Activated naive CD8-positive, alpha-beta T cell treated with anti-CD3 and anti-CD28 coated beads for 36 hours (primary cell): ENCODE data around the gene PIP5K1A. TPM values are rescaled to one million over a fixed set of nuclear protein-coding genes. Genes with fewer than 3 reads are reported as not detected.

Experiments used
- DNase-seq: peaks from one replicate; pipeline ENCODE4 v3.0.0; 2021
- H3K27ac Mint-ChIP-seq: one replicate; pipeline ENCODE4 v1.8.0; 2022; ENCODE audit warnings: mild to moderate bottlenecking, moderate library complexity, mixed read lengths
- H3K27me3 Mint-ChIP-seq: one replicate; pipeline ENCODE4 v1.8.0; 2022; ENCODE audit warnings: mild to moderate bottlenecking, mixed read lengths
- H3K36me3 Mint-ChIP-seq: one replicate; pipeline ENCODE4 v1.8.0; 2021; ENCODE audit warnings: mild to moderate bottlenecking, mixed read lengths
- H3K4me1 Mint-ChIP-seq: one replicate; pipeline ENCODE4 v1.8.0; 2021; ENCODE audit warnings: mixed read lengths
- H3K4me3 Mint-ChIP-seq: one replicate; pipeline ENCODE4 v1.8.0; 2022; ENCODE audit warnings: mild to moderate bottlenecking, moderate library complexity, mixed read lengths
- H3K9me3 Mint-ChIP-seq: one replicate; pipeline ENCODE4 v1.8.0; 2022; ENCODE audit warnings: mixed read lengths
- total RNA-seq, 2 experiments: library from RNA; stranded (reverse); gene quantifications; one replicate each; pipeline ENCODE4 v1.2.3, GENCODE V29; 2021

The PIP5K1A gene, protein sequence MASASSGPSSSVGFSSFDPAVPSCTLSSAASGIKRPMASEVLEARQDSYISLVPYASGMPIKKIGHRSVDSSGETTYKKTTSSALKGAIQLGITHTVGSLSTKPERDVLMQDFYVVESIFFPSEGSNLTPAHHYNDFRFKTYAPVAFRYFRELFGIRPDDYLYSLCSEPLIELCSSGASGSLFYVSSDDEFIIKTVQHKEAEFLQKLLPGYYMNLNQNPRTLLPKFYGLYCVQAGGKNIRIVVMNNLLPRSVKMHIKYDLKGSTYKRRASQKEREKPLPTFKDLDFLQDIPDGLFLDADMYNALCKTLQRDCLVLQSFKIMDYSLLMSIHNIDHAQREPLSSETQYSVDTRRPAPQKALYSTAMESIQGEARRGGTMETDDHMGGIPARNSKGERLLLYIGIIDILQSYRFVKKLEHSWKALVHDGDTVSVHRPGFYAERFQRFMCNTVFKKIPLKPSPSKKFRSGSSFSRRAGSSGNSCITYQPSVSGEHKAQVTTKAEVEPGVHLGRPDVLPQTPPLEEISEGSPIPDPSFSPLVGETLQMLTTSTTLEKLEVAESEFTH
- total RNA-seq = 10 to 100 TPM; 70.0 to 72.3 TPM

DNA sequence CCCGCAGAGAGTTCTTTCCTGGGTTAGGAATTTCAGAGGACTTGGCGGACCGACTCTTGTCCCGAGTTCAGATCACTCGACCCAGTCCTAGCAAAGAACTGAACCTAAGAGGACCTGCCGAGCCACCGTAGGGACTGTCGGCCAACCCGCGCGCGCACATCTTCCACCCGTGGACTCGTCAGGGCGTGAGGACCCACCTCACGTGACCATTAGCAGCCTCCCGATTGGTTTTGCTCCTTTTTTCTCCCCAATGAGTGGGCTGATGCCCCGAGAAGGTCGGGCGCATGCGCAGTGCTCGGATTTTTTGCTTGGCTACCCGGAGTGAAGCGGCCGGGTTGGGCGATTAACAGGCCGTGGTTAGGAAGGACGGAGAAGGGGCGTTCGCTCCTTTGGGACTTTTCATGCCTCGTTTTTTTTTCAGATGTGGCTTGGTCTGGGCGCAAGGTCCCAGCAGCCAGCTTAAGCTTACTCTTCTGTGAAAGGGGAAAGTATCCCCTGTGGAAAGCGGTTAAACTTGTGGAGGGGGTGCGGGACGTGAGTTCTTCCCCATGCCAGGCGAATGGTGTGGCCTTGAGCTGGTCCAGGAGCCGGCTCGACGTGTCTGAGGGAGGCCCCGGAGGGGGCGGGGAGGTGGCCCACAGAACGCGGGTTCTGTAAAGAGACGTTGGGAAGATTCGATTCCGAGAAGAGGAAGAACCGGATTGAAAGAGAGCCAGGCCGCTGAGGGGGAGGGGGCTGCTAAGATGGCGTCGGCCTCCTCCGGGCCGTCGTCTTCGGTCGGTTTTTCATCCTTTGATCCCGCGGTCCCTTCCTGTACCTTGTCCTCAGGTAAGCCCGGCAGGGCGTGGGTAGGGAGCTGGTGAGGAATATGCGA lies at the start of gene PIP5K1A:
PIP5K1A (plus strand) TSS at position 299 of the 874 bp plus-strand sequence; CDS start at position 744, 445 bp downstream.
- peak; percentile 97 for DNase-seq
- Mint-ChIP-seq H3K9me3 (no peaks in the 10 kb centered on the region), H3K4me1 (peaks cover 37% of the 10 kb centered on the region), H3K27ac (peak within 1 kb of the TSS; percentile 98), H3K27me3 (peaks cover 4% of the 10 kb centered on the region), H3K4me3 (peak within 1 kb of the TSS; percentile 99), H3K36me3 (peaks cover 27% of the 10 kb centered on the region)

DNA sequence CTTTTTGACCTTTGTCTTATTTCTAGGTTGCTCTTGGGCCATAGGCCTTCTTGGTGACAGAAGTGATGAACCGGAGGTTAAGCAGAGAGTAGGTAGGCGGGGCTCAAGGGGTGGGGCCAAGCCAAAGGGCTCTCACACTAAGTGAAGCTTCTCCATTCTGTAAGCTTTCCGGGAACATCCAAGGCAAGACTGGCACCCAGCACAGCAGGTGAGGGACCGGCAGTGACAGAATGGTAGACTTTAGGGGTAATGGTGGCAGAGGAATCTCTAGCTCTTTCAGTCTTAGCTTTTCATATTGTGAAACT lies 41.9 kb upstream of the PIP5K1A start, which contains the start of gene TNFAIP8L2:
TNFAIP8L2 (plus strand) TSS at position 135 of the 305 bp plus-strand sequence. CDS start 2,049 bp downstream, outside the sequence.
- peaks cover 2% of the 10 kb centered on the region for H3K9me3 Mint-ChIP-seq
- peaks cover 43% of the 10 kb centered on the region for H3K36me3 Mint-ChIP-seq
- peak within 1 kb of the TSS; percentile 94 for H3K4me3 Mint-ChIP-seq
- H3K27me3 Mint-ChIP-seq = no peaks in the 10 kb centered on the region
- H3K27ac Mint-ChIP-seq = peak within 1 kb of the TSS; percentile 94
- DNase-seq = peak; percentile 77
- H3K4me1 Mint-ChIP-seq = peaks cover 35% of the 10 kb centered on the region

DNA sequence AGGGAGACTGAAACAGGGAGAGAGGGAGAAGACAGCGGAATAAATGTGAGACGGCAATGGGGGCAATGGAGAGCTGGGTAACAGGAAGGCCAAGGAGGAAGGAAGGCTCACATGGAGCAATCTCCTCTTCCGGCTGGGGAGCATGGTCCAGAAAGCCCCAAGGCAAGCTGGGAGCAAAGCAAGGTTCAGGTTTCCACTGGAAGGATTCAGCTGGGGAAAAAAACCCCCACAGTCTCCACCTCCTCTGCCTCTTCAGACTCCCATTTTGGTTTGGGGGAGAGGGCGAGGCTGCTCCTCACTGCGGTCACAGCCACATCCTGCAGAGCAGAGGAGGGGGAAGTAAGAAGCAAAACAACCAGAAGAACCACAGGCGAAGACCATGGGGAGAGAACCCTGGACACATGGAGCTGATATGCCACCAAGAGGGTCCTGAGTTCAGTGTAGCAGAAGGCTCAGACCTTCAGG lies 41.3 kb upstream of the PIP5K1A start:
- peak overlapping the region; percentile 94 for H3K27ac Mint-ChIP-seq
- peak overlapping the region; percentile 94 for H3K4me3 Mint-ChIP-seq
- H3K36me3 Mint-ChIP-seq = peaks cover 48% of the 10 kb centered on the region
- H3K9me3 Mint-ChIP-seq = peaks cover 2% of the 10 kb centered on the region
- H3K4me1 Mint-ChIP-seq = peaks cover 42% of the 10 kb centered on the region
- DNase-seq = peak; percentile 72
- no peaks in the 10 kb centered on the region for H3K27me3 Mint-ChIP-seq

DNA sequence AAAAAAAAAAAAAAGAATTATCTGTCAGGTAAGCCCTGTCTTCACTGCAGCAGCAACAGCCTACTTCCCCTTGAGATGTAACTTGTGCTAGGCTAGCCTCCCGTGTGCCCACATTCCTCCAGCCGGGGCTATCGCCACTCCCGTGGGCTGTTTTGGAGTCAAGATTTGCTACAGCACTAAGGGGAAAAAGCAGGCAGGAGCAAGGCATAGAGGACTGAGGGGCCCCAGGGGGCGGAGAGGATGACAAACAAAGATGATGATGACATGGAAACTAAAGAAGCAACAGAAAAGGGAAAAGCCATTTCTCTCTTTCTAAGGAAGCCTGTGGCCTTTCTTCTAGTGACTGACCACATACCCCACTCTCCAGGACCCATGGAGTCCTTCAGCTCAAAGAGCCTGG lies 40.0 kb upstream of the PIP5K1A start:
- H3K4me3 Mint-ChIP-seq = peak overlapping the region; percentile 94
- H3K27ac Mint-ChIP-seq = peak overlapping the region; percentile 94
- H3K4me1 Mint-ChIP-seq = peaks cover 50% of the 10 kb centered on the region
- peaks cover 2% of the 10 kb centered on the region for H3K9me3 Mint-ChIP-seq
- peaks cover 48% of the 10 kb centered on the region for H3K36me3 Mint-ChIP-seq
- DNase-seq = peak; percentile 66
- H3K27me3 Mint-ChIP-seq = no peaks in the 10 kb centered on the region

DNA sequence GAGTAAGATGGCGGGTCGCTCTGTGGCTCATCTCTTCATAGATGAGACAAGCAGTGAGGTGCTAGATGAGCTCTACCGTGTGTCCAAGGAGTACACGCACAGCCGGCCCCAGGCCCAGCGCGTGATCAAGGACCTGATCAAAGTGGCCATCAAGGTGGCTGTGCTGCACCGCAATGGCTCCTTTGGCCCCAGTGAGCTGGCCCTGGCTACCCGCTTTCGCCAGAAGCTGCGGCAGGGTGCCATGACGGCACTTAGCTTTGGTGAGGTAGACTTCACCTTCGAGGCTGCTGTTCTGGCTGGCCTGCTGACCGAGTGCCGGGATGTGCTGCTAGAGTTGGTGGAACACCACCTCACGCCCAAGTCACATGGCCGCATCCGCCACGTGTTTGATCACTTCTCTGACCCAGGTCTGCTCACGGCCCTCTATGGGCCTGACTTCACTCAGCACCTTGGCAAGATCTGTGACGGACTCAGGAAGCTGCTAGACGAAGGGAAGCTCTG lies 39.6 kb upstream of the PIP5K1A start:
- Mint-ChIP-seq H3K36me3 (peaks cover 48% of the 10 kb centered on the region), H3K9me3 (peaks cover 2% of the 10 kb centered on the region), H3K27me3 (no peaks in the 10 kb centered on the region), H3K27ac (peak overlapping the region; percentile 94), H3K4me1 (peaks cover 54% of the 10 kb centered on the region), H3K4me3 (peak overlapping the region; percentile 94)
- peak; percentile 28 for DNase-seq

DNA sequence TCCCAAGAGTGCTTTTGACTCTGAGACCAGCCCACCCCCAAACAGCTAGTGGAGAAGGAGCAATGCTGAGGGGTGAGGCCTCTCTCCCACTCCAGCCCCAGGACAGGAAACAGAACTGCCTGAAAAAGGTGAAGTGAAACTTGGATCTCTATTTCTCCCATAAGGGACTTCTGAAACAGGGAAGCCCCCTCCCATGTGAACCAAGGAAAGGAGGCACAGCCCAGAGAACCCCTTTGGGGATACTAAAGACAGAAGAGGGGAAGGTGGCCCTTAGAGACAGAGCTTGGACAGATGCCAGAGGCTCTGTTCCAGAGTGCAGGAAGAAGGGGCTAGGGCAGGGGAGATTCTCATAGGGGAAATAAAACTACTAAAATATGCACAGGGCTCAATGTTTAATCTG lies 39.0 kb upstream of the PIP5K1A start:
- H3K4me3 Mint-ChIP-seq = peak overlapping the region; percentile 54
- H3K9me3 Mint-ChIP-seq = peaks cover 2% of the 10 kb centered on the region
- H3K4me1 Mint-ChIP-seq = peaks cover 59% of the 10 kb centered on the region
- DNase-seq = no peak
- peaks cover 52% of the 10 kb centered on the region for H3K36me3 Mint-ChIP-seq
- H3K27ac Mint-ChIP-seq = peak overlapping the region; percentile 94
- H3K27me3 Mint-ChIP-seq = no peaks in the 10 kb centered on the region

DNA sequence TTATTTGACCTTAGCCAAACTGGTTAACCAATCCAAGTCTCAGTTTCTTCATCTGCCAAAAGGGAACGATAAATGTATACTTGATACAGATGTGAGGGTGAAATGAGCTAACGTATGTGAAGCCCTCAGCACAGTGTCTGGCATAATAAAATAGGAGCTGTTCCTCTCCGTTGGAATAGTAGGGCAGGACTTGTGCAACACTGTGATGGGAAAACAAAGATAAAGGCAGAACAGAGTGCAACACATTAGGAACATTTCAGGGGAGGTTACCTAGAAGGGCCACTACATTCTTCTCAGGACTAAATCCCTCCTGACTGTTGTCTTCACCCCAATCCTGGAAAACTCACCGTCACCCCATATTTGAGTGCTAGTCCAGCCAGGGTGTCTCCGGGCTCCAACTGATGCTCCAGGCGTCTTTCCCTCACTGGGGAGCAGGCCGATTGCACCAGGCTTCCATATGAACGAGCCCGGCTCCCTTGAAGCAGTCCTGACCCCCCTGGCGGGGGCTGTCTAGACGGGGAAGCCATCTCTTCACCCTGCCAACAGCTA lies 33.5 kb upstream of the PIP5K1A start:
- Mint-ChIP-seq H3K4me1 (peaks cover 62% of the 10 kb centered on the region), H3K36me3 (peaks cover 43% of the 10 kb centered on the region), H3K4me3 (peak overlapping the region; percentile 96), H3K27ac (peak overlapping the region; percentile 98), H3K27me3 (no peaks in the 10 kb centered on the region), H3K9me3 (no peaks in the 10 kb centered on the region)
- DNase-seq = no peak

DNA sequence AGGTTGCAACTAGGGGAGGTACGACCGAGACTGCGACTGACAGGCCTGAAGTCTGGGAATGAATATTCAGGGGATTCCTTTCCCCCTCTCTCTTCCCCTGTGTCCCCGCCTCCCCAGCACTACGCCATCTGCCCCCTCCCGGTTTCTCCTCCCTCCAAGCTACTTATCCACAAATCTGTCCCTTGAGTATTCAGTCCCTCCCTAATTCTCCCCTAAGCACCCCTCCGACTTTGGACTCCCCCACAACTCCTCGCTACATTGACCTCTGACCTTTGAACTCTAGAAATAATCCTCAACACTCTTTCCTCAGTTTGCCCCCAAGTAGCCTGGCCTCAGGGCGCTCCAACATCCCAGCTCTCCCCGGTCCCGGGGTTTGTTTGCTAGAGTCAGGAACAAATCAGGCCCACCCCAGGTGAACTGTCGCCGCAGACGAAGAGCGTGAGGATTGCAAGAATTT lies 33.0 kb upstream of the PIP5K1A start:
- H3K4me1 Mint-ChIP-seq = peaks cover 60% of the 10 kb centered on the region
- peaks cover 39% of the 10 kb centered on the region for H3K36me3 Mint-ChIP-seq
- H3K27me3 Mint-ChIP-seq = no peaks in the 10 kb centered on the region
- no peaks in the 10 kb centered on the region for H3K9me3 Mint-ChIP-seq
- peak overlapping the region; percentile 96 for H3K4me3 Mint-ChIP-seq
- no peak for DNase-seq
- peak overlapping the region; percentile 98 for H3K27ac Mint-ChIP-seq

DNA sequence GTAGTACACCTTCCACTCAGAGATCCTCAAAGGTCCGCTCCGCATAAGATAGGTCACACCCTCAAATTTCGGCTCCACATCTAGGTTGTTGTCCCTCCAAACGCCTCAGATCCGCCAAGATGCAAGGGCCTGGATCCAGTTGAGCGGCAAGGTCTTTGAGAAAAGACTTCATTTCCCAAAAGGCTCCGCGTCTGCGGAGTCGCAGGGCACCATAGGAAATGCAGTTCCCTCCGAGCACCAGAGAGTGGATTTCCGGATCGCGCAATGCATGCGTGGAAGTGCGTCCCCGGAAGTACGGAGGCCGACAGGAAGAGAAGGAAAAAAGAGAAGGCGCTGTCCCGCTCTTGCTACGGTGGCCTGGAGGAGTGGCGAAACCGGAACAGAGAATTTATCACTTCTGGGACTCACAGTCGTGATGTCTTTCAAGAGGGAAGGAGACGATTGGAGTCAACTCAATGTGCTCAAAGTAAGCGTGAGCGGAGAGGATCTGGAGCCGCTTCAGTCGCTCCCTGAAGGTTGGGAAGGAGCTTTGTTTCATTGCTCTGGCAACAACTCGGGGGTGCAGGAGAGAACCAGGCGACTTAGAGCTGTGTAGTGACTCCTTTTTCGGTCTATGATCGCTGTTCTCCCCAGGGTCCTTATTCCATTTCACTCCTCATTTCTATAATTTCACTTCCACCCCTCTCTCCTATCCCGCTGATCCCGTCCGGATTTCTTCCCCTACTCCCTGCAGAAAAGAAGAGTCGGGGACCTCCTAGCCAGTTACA lies 32.4 kb upstream of the PIP5K1A start, which contains the start of the genes LYSMD1 and SCNM1:
LYSMD1 (minus strand) TSS at position 165 of the 767 bp plus-strand sequence. CDS start 644 bp downstream, outside the sequence.
SCNM1 (plus strand) TSS at position 407 of the 767 bp plus-strand sequence; CDS start at position 416, 9 bp downstream.
- Mint-ChIP-seq H3K9me3 (no peaks in the 10 kb centered on the region), H3K27me3 (no peaks in the 10 kb centered on the region), H3K27ac (peak within 1 kb of the TSS; percentile 98), H3K4me1 (peaks cover 57% of the 10 kb centered on the region), H3K4me3 (peak within 1 kb of the TSS; percentile 96), H3K36me3 (peaks cover 34% of the 10 kb centered on the region)
- DNase-seq = peak; percentile 95

DNA sequence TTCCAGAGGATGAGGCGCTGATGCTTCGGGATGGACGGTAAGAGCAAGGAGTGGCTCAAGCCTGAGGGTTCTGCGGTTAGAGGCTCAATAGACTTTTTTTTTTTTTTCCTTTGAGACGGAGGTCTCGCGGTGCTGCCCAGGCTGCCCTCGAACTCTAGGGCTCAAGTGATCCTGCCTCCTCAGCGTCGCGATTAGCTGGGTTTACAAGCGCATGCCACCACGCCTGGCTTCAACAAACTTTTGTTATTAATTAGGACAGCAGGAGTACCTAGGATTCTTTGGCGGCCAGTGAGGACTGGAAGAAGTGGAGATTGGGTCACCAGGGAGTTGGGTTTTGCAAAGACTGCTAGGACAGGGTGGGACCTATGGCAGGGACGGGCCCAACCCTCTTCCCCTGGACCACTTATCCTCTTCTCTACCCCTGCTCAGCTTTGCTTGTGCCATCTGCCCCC lies 31.8 kb upstream of the PIP5K1A start:
- Mint-ChIP-seq H3K27ac (peak overlapping the region; percentile 98), H3K36me3 (peaks cover 32% of the 10 kb centered on the region), H3K9me3 (no peaks in the 10 kb centered on the region), H3K27me3 (no peaks in the 10 kb centered on the region), H3K4me1 (peaks cover 53% of the 10 kb centered on the region), H3K4me3 (peak overlapping the region; percentile 96)
- no peak for DNase-seq

DNA sequence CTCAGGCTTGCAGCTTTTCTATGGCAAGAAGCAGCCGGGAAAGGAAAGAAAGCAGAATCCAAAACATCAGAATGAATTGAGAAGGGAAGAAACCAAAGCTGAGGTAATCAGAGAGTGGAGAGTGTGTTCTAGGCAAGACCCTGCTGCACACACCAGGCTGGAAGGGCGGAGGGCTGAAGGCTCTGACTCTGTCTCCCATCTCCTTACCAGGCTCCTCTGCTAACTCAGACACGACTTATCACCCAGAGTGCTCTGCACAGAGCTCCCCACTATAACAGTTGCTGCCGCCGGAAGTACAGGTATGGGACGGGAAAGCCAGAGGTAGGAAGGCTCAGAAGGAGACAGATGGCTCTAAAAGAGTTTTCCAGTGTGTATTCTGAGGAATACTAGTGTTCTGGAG lies 31.2 kb upstream of the PIP5K1A start:
- DNase-seq = no peak
- peak overlapping the region; percentile 96 for H3K4me3 Mint-ChIP-seq
- H3K36me3 Mint-ChIP-seq = peaks cover 27% of the 10 kb centered on the region
- no peaks in the 10 kb centered on the region for H3K27me3 Mint-ChIP-seq
- H3K4me1 Mint-ChIP-seq = peaks cover 47% of the 10 kb centered on the region
- peak overlapping the region; percentile 98 for H3K27ac Mint-ChIP-seq
- no peaks in the 10 kb centered on the region for H3K9me3 Mint-ChIP-seq

DNA sequence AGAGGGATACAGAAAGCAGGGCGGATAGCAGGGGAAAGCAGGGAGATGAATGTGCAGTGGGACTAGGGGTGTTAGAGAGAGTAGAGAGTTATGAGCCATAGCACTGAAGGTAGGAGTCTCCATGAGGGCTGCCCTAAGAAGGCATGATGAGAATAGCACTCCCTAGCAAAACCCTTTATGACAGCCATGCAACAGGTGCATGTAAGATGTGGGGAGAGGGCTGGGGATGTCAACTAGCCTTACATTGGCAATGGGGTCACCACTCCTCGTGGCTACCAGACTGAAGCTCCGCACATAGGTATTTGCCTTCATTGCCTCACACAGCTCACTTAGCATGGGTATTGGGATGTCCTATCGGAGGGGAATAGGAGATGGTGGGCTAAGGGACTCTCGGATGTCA lies 27.2 kb upstream of the PIP5K1A start:
- peaks cover 15% of the 10 kb centered on the region for H3K36me3 Mint-ChIP-seq
- H3K27ac Mint-ChIP-seq = peak overlapping the region; percentile 27
- H3K9me3 Mint-ChIP-seq = no peaks in the 10 kb centered on the region
- no peak overlapping the region for H3K4me3 Mint-ChIP-seq
- no peak for DNase-seq
- no peaks in the 10 kb centered on the region for H3K27me3 Mint-ChIP-seq
- H3K4me1 Mint-ChIP-seq = peaks cover 15% of the 10 kb centered on the region

DNA sequence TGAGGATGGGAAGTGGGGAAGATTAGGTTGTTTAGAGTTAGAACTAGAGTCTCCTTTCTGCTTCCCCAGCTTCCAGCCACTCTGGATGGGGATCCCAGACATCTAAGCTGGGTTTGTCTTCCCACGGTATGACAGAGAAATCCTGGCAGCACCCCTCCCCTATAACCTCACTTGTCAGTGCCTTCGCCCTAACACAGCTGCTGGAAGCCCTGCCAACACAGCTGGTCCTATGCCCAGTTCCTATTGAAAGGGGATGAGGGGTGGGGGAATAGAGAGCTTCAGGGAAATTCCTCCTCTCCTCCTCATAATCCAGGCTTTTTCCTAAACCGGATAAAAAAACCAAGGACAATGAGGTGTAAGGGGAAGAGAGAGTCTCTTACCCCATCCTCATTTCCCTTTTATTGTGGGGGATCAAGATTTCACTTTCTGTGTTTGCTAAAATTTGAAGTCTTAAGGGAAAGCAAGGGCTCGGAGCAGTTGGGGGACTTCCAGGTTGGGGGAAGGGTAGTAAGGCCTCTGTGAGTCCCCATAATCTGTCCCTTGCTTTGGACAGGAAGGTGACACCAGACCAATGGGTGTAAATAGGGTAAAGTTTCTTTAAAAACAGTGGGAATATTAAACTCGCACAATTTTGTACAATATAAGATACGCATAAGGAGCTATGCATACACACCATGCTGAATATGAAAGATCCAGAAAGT lies 23.2 kb upstream of the PIP5K1A start:
- no peak overlapping the region for H3K4me3 Mint-ChIP-seq
- no peaks in the 10 kb centered on the region for H3K9me3 Mint-ChIP-seq
- no peak overlapping the region for H3K27ac Mint-ChIP-seq
- H3K36me3 Mint-ChIP-seq = peaks cover 15% of the 10 kb centered on the region
- H3K27me3 Mint-ChIP-seq = no peaks in the 10 kb centered on the region
- DNase-seq = no peak
- peaks cover 1% of the 10 kb centered on the region for H3K4me1 Mint-ChIP-seq
